ENCODE data around the gene NR4A1. TPM values are rescaled to one million over a fixed set of nuclear protein-coding genes. Genes with fewer than 3 reads are reported as not detected.
A peak's percentile ranks its signal among the peaks of the same experiment; 100 is the strongest.

NR4A1 gene
- total RNA-seq, 1 experiment from 2014 or later: 37.9 TPM

- BruUV-seq (replicated peaks): no TSS peak
- intact Hi-C loops (cut with micrococcal nuclease; ENCODE audit: unreplicated experiment): no loop called here
- no peaks in the 10 kb centered on the region for H3K36me3 ChIP-seq (ENCODE audit: control insufficient read depth, insufficient read depth, low read length)
- DNase-seq: no peak
- no peaks in the 10 kb centered on the region for H3K9me3 Mint-ChIP-seq (ENCODE audit: unreplicated experiment)
- POLR2A ChIA-PET: no interaction called here
- H3K4me1 ChIP-seq: no peaks in the 10 kb centered on the region
- H3K4me3 Mint-ChIP-seq (ENCODE audit: unreplicated experiment): no peak overlapping the region
- no peaks in the 10 kb centered on the region for H3K27me3 ChIP-seq (replicated peaks; ENCODE audit: control insufficient read depth, insufficient read depth, low read length)
- no peak overlapping the region for H3K4me3 ChIP-seq (ENCODE audit: low read depth, low read length)
- H3K9me3 ChIP-seq: no peaks in the 10 kb centered on the region
- CTCF ChIA-PET: interaction anchor here (1.0 to 3.5 kb wide), 3 partner anchors 12 to 16 kb away, joined by 3 to 37 read pairs (median 16); no protein-coding TSS in a partner anchor
- H3K27me3 Mint-ChIP-seq (ENCODE audit: insufficient read depth, unreplicated experiment): no peaks in the 10 kb centered on the region
- H3K36me3 Mint-ChIP-seq (ENCODE audit: insufficient read depth, unreplicated experiment): peaks cover 29% of the 10 kb centered on the region
- H3K27ac Mint-ChIP-seq (ENCODE audit: unreplicated experiment): no peak overlapping the region
- H3K4me1 Mint-ChIP-seq (ENCODE audit: low read depth, unreplicated experiment): no peaks in the 10 kb centered on the region
- TF ChIP-seq, protein P1, sequence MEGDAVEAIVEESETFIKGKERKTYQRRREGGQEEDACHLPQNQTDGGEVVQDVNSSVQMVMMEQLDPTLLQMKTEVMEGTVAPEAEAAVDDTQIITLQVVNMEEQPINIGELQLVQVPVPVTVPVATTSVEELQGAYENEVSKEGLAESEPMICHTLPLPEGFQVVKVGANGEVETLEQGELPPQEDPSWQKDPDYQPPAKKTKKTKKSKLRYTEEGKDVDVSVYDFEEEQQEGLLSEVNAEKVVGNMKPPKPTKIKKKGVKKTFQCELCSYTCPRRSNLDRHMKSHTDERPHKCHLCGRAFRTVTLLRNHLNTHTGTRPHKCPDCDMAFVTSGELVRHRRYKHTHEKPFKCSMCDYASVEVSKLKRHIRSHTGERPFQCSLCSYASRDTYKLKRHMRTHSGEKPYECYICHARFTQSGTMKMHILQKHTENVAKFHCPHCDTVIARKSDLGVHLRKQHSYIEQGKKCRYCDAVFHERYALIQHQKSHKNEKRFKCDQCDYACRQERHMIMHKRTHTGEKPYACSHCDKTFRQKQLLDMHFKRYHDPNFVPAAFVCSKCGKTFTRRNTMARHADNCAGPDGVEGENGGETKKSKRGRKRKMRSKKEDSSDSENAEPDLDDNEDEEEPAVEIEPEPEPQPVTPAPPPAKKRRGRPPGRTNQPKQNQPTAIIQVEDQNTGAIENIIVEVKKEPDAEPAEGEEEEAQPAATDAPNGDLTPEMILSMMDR (IDR thresholded peaks at IDR 0.05; ENCODE audit: insufficient read depth in 1 of 2, low read depth in 1 of 2, low read length in 1 of 2, severe bottlenecking in 1 of 2, unreplicated experiment in 1 of 2): no peak
These were observed 42.0 kb upstream of the NR4A1 start for GRCh38 chr12:52009081-52009751.

GRCh38 chr12:52010152-52010622, 41.1 kb upstream of the NR4A1 start:
- Mint-ChIP-seq H3K4me3 (ENCODE audit: unreplicated experiment) (no peak overlapping the region), H3K4me1 (ENCODE audit: low read depth, unreplicated experiment) (no peaks in the 10 kb centered on the region), H3K36me3 (ENCODE audit: insufficient read depth, unreplicated experiment) (peaks cover 24% of the 10 kb centered on the region), H3K27ac (ENCODE audit: unreplicated experiment) (no peak overlapping the region), H3K9me3 (ENCODE audit: unreplicated experiment) (no peaks in the 10 kb centered on the region), H3K27me3 (ENCODE audit: insufficient read depth, unreplicated experiment) (no peaks in the 10 kb centered on the region)
- TF ChIP-seq, protein P1 (IDR thresholded peaks at IDR 0.05; ENCODE audit: insufficient read depth in 1 of 2, low read depth in 1 of 2, low read length in 1 of 2, severe bottlenecking in 1 of 2, unreplicated experiment in 1 of 2): no peak
- Histone ChIP-seq H3K4me1 (no peaks in the 10 kb centered on the region), H3K9me3 (no peaks in the 10 kb centered on the region), H3K27me3 (replicated peaks; ENCODE audit: control insufficient read depth, insufficient read depth, low read length) (no peaks in the 10 kb centered on the region), H3K4me3 (ENCODE audit: low read depth, low read length) (no peak overlapping the region), H3K36me3 (ENCODE audit: control insufficient read depth, insufficient read depth, low read length) (no peaks in the 10 kb centered on the region)
- intact Hi-C loops (cut with micrococcal nuclease; ENCODE audit: unreplicated experiment): no loop called here
- CTCF ChIA-PET: interaction anchor here (3.1 to 3.5 kb wide), 2 partner anchors 11 to 15 kb away, joined by 16 to 37 read pairs; no protein-coding TSS in a partner anchor
- POLR2A ChIA-PET: no interaction called here
- DNase-seq: peak in 1 of 2 experiments; percentile 26
- BruUV-seq (replicated peaks): no TSS peak

DNA sequence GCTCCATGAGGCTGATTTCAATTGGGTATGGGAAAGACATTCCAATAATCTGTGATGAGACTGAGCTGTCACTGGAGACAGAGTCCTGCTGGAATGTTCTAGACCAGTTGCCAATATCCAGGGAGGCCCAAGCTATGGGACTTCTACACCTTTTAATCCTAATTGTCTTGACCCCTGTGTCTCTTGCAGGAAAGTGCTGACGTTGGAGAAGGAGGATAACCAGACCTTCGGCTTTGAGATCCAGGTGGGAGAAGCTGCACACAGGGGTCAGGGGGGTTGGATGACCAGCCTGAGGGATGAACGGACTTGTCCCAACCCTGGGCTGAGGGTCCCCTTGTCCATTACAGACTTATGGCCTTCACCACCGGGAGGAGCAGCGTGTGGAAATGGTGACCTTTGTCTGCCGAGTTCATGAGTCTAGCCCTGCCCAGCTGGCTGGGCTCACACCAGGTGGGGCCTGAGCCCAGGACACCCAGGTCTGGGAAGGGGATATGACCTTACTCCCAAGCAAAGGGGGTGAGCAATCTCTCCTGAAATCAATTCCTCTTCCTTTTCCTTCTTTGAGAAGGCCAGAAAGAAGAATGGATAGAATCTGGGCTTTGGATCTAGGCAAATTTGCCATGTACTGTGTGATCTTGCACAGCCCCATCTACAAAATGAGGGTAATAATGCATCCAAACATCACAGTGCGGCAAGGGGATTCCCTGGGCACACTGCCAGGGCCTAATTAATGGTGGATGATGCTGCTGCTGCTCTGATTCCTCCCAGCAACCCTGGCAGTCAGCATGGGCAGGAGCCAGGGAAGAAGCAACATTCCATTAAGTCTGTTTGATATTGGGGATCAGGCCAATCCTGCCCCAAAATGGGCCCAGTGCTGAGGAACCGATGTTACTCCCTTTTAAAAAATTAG, 40.3 kb upstream of the NR4A1 start:
- no peaks in the 10 kb centered on the region for H3K27me3 Mint-ChIP-seq (ENCODE audit: insufficient read depth, unreplicated experiment)
- H3K36me3 Mint-ChIP-seq (ENCODE audit: insufficient read depth, unreplicated experiment): peaks cover 18% of the 10 kb centered on the region
- POLR2A ChIA-PET: no interaction called here
- Histone ChIP-seq H3K4me1 (no peaks in the 10 kb centered on the region), H3K4me3 (ENCODE audit: low read depth, low read length) (no peak overlapping the region), H3K9me3 (no peaks in the 10 kb centered on the region), H3K27me3 (replicated peaks; ENCODE audit: control insufficient read depth, insufficient read depth, low read length) (no peaks in the 10 kb centered on the region), H3K36me3 (ENCODE audit: control insufficient read depth, insufficient read depth, low read length) (no peaks in the 10 kb centered on the region)
- no TSS peak for BruUV-seq (replicated peaks)
- no peak overlapping the region for H3K4me3 Mint-ChIP-seq (ENCODE audit: unreplicated experiment)
- no peaks in the 10 kb centered on the region for H3K4me1 Mint-ChIP-seq (ENCODE audit: low read depth, unreplicated experiment)
- no peak for DNase-seq
- TF ChIP-seq, protein P1 (IDR thresholded peaks at IDR 0.05; ENCODE audit: insufficient read depth in 1 of 2, low read depth in 1 of 2, low read length in 1 of 2, severe bottlenecking in 1 of 2, unreplicated experiment in 1 of 2): no peak
- H3K27ac Mint-ChIP-seq (ENCODE audit: unreplicated experiment): no peak overlapping the region
- no peaks in the 10 kb centered on the region for H3K9me3 Mint-ChIP-seq (ENCODE audit: unreplicated experiment)
- CTCF ChIA-PET: interaction anchor here (3.1 to 3.5 kb wide), 2 partner anchors 10 to 15 kb away, joined by 16 to 37 read pairs; no protein-coding TSS in a partner anchor
- intact Hi-C loops (cut with micrococcal nuclease; ENCODE audit: unreplicated experiment): no loop called here
